NB4 (cell line): ENCODE measurements around the gene YWHAG.

ENCODE experiments used
- DNase-seq: peaks from one replicate; pipeline ENCODE4 v3.0.0; 2010; ENCODE audit warnings: low read depth
- H3K4me3 ChIP-seq: one replicate; pipeline ENCODE4 v1.5.1; 2011; ENCODE audit warnings: mild to moderate bottlenecking, low read depth, low read length, moderate library complexity
- CTCF ChIP-seq: IDR thresholded peaks from one replicate; pipeline ENCODE4 v1.5.1; 2012; ENCODE audit warnings: low read depth, low read length
- MAX ChIP-seq: IDR thresholded peaks from 2 replicates; pipeline ENCODE4 v1.6.1; 2011; ENCODE audit warnings: low read depth, low read length
- MYC ChIP-seq: IDR thresholded peaks from 2 replicates; pipeline ENCODE4 v1.6.1; 2011; ENCODE audit warnings: low read depth, low read length
- POLR2A ChIP-seq: IDR thresholded peaks from 2 replicates; pipeline ENCODE4 v1.6.1; 2011; ENCODE audit warnings: mild to moderate bottlenecking; ENCODE audit not compliant: insufficient read length; ENCODE audit errors: extremely low read depth

YWHAG gene

GRCh38 chr7:76383089-76383944 lies 24.5 kb upstream of the YWHAG start:
- peak; percentile 39 for DNase-seq
- no peak overlapping the region for H3K4me3 ChIP-seq
- no peak for TF ChIP-seq MAX
- TF ChIP-seq MYC, result no peak
- no peak for TF ChIP-seq CTCF
- TF ChIP-seq POLR2A, result peak; percentile 30

- TF ChIP-seq MAX (no peak), MYC (no peak), CTCF (no peak), POLR2A (no peak)
- H3K4me3 ChIP-seq, result no peak overlapping the region
- DNase-seq, result no peak
Observed at GRCh38 chr7:76381814-76382213, 23.0 kb upstream of the YWHAG start.

GRCh38 chr7:76380623-76380966 lies 21.8 kb upstream of the YWHAG start:
- no peak overlapping the region for H3K4me3 ChIP-seq
- TF ChIP-seq MYC (no peak), MAX (no peak), CTCF (no peak), POLR2A (no peak)
- no peak for DNase-seq

GRCh38 chr7:76377186-76377918 lies 18.6 kb upstream of the YWHAG start:
- no peak for TF ChIP-seq CTCF
- no peak for TF ChIP-seq MAX
- DNase-seq, result no peak
- no peak overlapping the region for H3K4me3 ChIP-seq

- no peak for TF ChIP-seq POLR2A
- no peak for TF ChIP-seq CTCF
- no peak for TF ChIP-seq MAX
- TF ChIP-seq MYC, result no peak
- no peak overlapping the region for H3K4me3 ChIP-seq
- DNase-seq, result no peak
Observed at GRCh38 chr7:76375251-76375650, 16.5 kb upstream of the YWHAG start.
